B cell (primary cell): ENCODE results near the gene CCNYL1. TPM values are rescaled to one million over a fixed set of nuclear protein-coding genes. Genes with fewer than 3 reads are reported as not detected.

ENCODE experiments used
- ATAC-seq: fragments of 200-7000 bp; cut with Tn5 transposase; one replicate; pipeline ENCODE4 v1.10.0; 2021; ENCODE audit warnings: low read depth, mild to moderate bottlenecking, moderate number of reproducible peaks, moderate library complexity
- CTCF ChIA-PET: fragments of 350-600 bp; sonication (Branson Sonifier 250); formaldehyde crosslinking; loops from one replicate; lab custom pipeline; 2021; ENCODE audit warnings: antibody characterized with exemption, inconsistent platforms; lab: Charles Lee
- POLR2A ChIA-PET: fragments of 350-600 bp; sonication (Branson Sonifier 250); formaldehyde crosslinking; loops from one replicate; lab custom pipeline; 2021; ENCODE audit warnings: antibody characterized with exemption; lab: Charles Lee
- DNase-seq: peaks from one replicate; pipeline ENCODE4 v3.0.0; 2013
- H2AFZ ChIP-seq: 2 replicates; pipeline ENCODE4 v1.6.1; 2012; ENCODE audit warnings: mild to moderate bottlenecking, low read depth, low read length; ENCODE audit not compliant: insufficient read depth, poor library complexity, severe bottlenecking
- H3K27ac ChIP-seq, 2 donors: 1 replicate in 1 of 2; 2 replicates in 1 of 2; pipeline ENCODE4 v1.5.1; 2012 to 2013; ENCODE audit warnings: low read length in 2 of 2, mild to moderate bottlenecking in 2 of 2, moderate library complexity in 1 of 2
- H3K27me3 ChIP-seq, 4 experiments: fragments of 200-600 bp in 1 of 4; sonication (generic) in 1 of 4; replicated peaks in 1 of 4; 1 replicate in 2 of 4; 2 replicates in 2 of 4; pipeline versions ENCODE4 v1.6.1 to v1.7.0; 2013 to 2016; ENCODE audit warnings: low read length in 3 of 4, mild to moderate bottlenecking in 2 of 4, mixed read lengths in 1 of 4, moderate library complexity in 1 of 4; ENCODE audit not compliant: insufficient read depth in 4 of 4, control insufficient read depth in 3 of 4; ENCODE audit errors: control extremely low read depth in 1 of 4
- H3K36me3 ChIP-seq, 2 experiments: replicated peaks in 1 of 2; 1 replicate in 1 of 2; 2 replicates in 1 of 2; pipeline versions ENCODE4 v1.6.1 to v1.7.1; 2013; ENCODE audit warnings: low read length in 1 of 2; ENCODE audit not compliant: insufficient read depth in 2 of 2, control insufficient read depth in 1 of 2; ENCODE audit errors: control extremely low read depth in 1 of 2, extremely low read depth in 1 of 2
- H3K4me1 ChIP-seq, 2 donors: fragments of 200-600 bp in 1 of 2; sonication (generic) in 1 of 2; 1 replicate in 1 of 2; 2 replicates in 1 of 2; pipeline versions ENCODE4 v1.5.1 to v1.6.1; 2013 to 2017; ENCODE audit warnings: low read length in 2 of 2; ENCODE audit not compliant: control insufficient read depth in 2 of 2, insufficient read depth in 2 of 2
- H3K4me2 ChIP-seq: replicated peaks from 2 replicates; pipeline ENCODE3; 2012; ENCODE audit warnings: mild to moderate bottlenecking, low read depth, low read length; ENCODE audit not compliant: poor library complexity, severe bottlenecking
- H3K4me3 ChIP-seq, 5 experiments: fragments of 200-600 bp in 1 of 5; sonication (generic) in 1 of 5; 1 replicate in 3 of 5; 2 replicates in 2 of 5; pipeline versions ENCODE4 v1.5.1 to v1.7.0; 2011 to 2016; ENCODE audit warnings: low read length in 4 of 5, mild to moderate bottlenecking in 4 of 5, low read depth in 2 of 5, control low read depth in 1 of 5, moderate library complexity in 1 of 5; ENCODE audit not compliant: insufficient read depth in 1 of 5; ENCODE audit errors: control extremely low read depth in 1 of 5, extremely low read depth in 1 of 5
- H3K79me2 ChIP-seq: fragments of 200-600 bp; sonication (generic); one replicate; pipeline ENCODE4 v1.6.0; 2016; ENCODE audit warnings: low read length; ENCODE audit not compliant: control insufficient read depth, insufficient read depth
- H3K9ac ChIP-seq: fragments of 200-600 bp; sonication (generic); 2 replicates; pipeline ENCODE4 v1.6.1; 2017; ENCODE audit warnings: mild to moderate bottlenecking, low read length, moderate library complexity
- H3K9me3 ChIP-seq, 3 donors: one replicate each; pipeline versions ENCODE4 v1.6.1 to v1.7.1; 2013; ENCODE audit warnings: low read length in 2 of 3; ENCODE audit not compliant: control insufficient read depth in 2 of 3, insufficient read depth in 1 of 3; ENCODE audit errors: control extremely low read depth in 1 of 3
- H4K20me1 ChIP-seq: 2 replicates; pipeline ENCODE4 v1.6.0; 2012; ENCODE audit warnings: mild to moderate bottlenecking, low read length; ENCODE audit not compliant: insufficient read depth, control insufficient read depth, poor library complexity, severe bottlenecking
- H3K27ac Mint-ChIP-seq: one replicate; pipeline ENCODE4 v1.8.0; 2021; ENCODE audit warnings: mixed read lengths
- H3K27me3 Mint-ChIP-seq: one replicate; pipeline ENCODE4 v1.8.0; 2021; ENCODE audit warnings: mixed read lengths
- H3K4me1 Mint-ChIP-seq: one replicate; pipeline ENCODE4 v1.8.0; 2021; ENCODE audit warnings: mixed read lengths
- H3K4me3 Mint-ChIP-seq: one replicate; pipeline ENCODE4 v1.8.0; 2021; ENCODE audit warnings: mixed read lengths
- H3K9me3 Mint-ChIP-seq: one replicate; pipeline ENCODE4 v1.8.0; 2022; ENCODE audit warnings: mixed read lengths; ENCODE audit not compliant: insufficient read depth
- CTCF ChIP-seq: fragments of 200-600 bp; IDR thresholded peaks from one replicate; pipeline ENCODE4 v1.8.0; 2022; ENCODE audit warnings: antibody characterized with exemption, mild to moderate bottlenecking
- EZH2 ChIP-seq: IDR thresholded peaks from 2 replicates; pipeline ENCODE4 v1.6.1; 2012; ENCODE audit warnings: borderline replicate concordance, low read depth, mild to moderate bottlenecking, moderate library complexity, low read length; ENCODE audit not compliant: insufficient read depth, poor library complexity, severe bottlenecking
- WGBS: methylation state at CpG from one replicate; pipeline ENCODE4 v1.1.5; 2013; ENCODE audit warnings: missing lambda C conversion rate; ENCODE audit not compliant: insufficient coverage; 5-methylcytosine and 5-hydroxymethylcytosine counted together
- intact Hi-C: fragments of 100-400 bp; cut with micrococcal nuclease; formaldehyde crosslinking; loops from one replicate; pipeline ENCODE4 v1.10.0; 2022
- polyA plus RNA-seq: library from polyadenylated mRNA; depleted of rRNA; stranded (reverse); fragments of >200 nt; gene quantifications from 2 replicates; pipeline ENCODE4 v1.2.3, GENCODE V29; 2012
- total RNA-seq, 2 donors: library from RNA; stranded (reverse); fragments of 120-200 nt in 1 of 2; gene quantifications; 1 replicate in 1 of 2; 2 replicates in 1 of 2; pipeline versions ENCODE4 v1.2.3 to v1.2.4, GENCODE V29; 2013 to 2022

Gene CCNYL1
- total and polyA plus RNA-seq, 2 donors (not counting 1 experiment from before 2014, with no cell fraction given), result 8.6 to 14.2 TPM

- no peak overlapping the region for H2AFZ ChIP-seq
- intact Hi-C loops, result no loop called here
- no CpG with 5 or more reads among the region's 4 CpGs for WGBS
Measured at GRCh38 chr2:207706936-207707860, 4.2 kb upstream of the CCNYL1 start.

More at GRCh38 chr2:207706936-207707860, 4.2 kb upstream of the CCNYL1 start:
- H3K4me3 Mint-ChIP-seq, result no peak overlapping the region
- Histone ChIP-seq H3K27me3 (no peaks in the 10 kb centered on the region), H3K4me2 (no peak overlapping the region), H3K4me3 (no peak overlapping the region), H3K9me3 (no peaks in the 10 kb centered on the region), H3K36me3 (no peaks in the 10 kb centered on the region), H3K79me2 (peaks cover 5% of the 10 kb centered on the region), H3K27ac (no peak overlapping the region), H3K4me1 (peaks cover under 1 to 11% of the 10 kb centered on the region in 2 donors), H3K9ac (no peak overlapping the region), H4K20me1 (peaks cover 3% of the 10 kb centered on the region)
- H3K27ac Mint-ChIP-seq, result no peak overlapping the region
- peaks cover 8% of the 10 kb centered on the region for H3K4me1 Mint-ChIP-seq
- POLR2A ChIA-PET, result interaction anchor here (0.7 kb wide), 3 partner anchors 177 to 1817 kb away, joined by 4 to 11 read pairs (median 5); no protein-coding TSS in a partner anchor
- TF ChIP-seq EZH2 (no peak), CTCF (no peak)
- H3K9me3 Mint-ChIP-seq, result no peaks in the 10 kb centered on the region
- no peak for DNase-seq
- CTCF ChIA-PET, result interaction anchor here (0.6 to 1.5 kb wide), 5 partner anchors 15 to 82 kb away, joined by 4 to 5 read pairs (median 4); partner anchors contain the start of gene METTL21A
- H3K27me3 Mint-ChIP-seq, result no peaks in the 10 kb centered on the region
- no peak for ATAC-seq
